Bladder microvascular endothelial cell (primary cell): ENCODE results near the gene AKR1A1. TPM values are rescaled to one million over a fixed set of nuclear protein-coding genes. Genes with fewer than 3 reads are reported as not detected.

Source experiments
- total RNA-seq: library from RNA; depleted of rRNA; stranded (reverse); fragments of >200 nt; gene quantifications from 2 replicates; pipeline ENCODE4 v1.2.3, GENCODE V29; 2014

Gene AKR1A1
- 153 and 224 TPM in 2 replicates for total RNA-seq

GRCh38 chr1:45550401-45551351 is at the start of gene AKR1A1:
AKR1A1 (plus strand) TSS chr1:45550826; CDS start chr1:45561795, 10,969 bp downstream.

DNA sequence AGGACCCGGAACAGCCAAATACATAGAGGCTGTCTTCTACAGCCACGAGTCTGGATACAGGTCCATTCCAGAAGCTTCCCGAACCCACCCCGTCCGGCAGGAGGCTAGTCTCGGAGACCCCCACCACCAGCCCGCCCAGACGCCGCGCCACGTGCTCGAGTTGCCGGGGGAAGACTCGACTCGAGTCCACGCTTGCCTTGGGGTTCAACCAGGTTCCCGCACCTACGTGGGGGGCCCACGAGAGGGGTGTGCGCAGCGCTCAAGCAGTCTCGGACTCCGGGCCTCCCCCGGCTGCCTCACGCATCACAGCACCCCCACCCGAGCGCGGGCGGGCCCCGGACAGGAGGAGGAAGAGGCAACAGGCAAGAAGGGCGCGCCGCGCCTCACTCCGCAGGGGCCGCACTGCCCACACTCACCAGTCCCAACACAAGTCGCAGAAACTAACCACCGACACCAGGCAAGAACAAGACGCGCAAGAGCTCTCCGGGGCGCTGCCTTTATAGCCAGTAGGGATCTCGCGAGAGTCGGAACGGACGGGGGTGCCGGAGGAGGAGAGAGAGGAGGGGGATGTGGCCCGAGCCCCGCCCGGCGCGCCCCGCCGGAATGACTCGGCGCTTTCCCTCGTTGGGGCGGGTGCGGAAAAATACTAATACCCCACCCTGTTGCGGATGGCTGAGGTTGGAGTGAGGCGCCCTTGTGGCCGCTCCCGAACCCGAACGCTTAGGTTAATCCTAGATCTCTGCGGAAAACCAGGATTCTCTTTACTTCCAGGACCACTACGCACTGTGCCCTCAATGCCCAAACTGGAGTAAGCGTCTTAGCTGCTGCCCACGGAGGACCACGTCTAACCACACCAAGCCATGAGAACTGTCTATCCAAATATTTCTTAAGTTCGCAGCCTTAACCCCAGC is 29.0 kb upstream of the AKR1A1 start, which contains the start of gene PRDX1:
TSS of gene PRDX1 (minus strand) at position 472 of the 911 bp plus-strand sequence. CDS start 2,841 bp downstream, outside the sequence.

DNA sequence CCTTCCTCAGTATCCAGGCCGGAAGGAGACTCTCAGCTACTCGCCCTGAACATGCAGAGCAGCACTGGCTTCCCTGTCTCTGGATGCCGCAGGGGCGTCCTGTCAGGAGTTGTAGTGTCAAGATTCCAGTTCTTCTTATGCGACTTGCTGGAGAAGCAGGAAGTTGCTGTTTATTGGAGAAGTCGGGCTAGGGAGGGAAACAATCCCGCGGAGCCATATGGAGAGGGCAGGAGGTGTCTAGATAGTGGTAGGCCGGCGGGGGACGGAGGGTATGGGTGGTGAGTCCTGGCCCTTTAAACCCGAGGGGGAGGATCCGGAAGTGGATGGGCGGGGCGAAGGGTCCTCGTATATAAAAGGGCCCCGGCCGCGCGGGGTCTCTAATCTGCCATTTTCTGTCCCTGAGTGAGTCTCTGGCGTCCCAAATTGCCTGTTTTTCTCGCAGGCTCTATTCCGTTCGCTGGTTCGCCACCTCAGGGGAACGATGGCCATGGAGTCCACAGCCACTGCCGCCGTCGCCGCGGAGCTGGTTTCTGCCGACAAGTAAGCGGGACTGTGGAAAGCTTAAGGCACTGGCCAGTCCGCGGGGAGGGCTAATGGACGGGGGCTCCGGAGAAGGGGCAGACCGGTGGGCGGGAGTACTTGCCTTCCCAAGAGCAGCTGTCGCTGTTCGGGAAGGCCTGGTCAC is 33.2 kb downstream of the AKR1A1 start, which contains the start of gene NASP:
TSS of gene NASP (plus strand) at position 376 of the 685 bp plus-strand sequence. CDS start at position 482, 106 bp downstream.

Other genes starting within 250 kb of the AKR1A1 start
- 1.4 and 1.5 TPM in 2 replicates for gene HPDL, start 223.9 kb upstream of the AKR1A1 start, total RNA-seq
- gene TOE1, start 210.7 kb upstream of the AKR1A1 start, total RNA-seq = 13.4 and 23.4 TPM in 2 replicates
- gene MUTYH, start 210.4 kb upstream of the AKR1A1 start, total RNA-seq = 10.7 and 16.8 TPM in 2 replicates
- gene TESK2, start 59.7 kb upstream of the AKR1A1 start, total RNA-seq = 2.6 TPM in 2 replicates
- 0.32 and 0.44 TPM in 2 replicates for gene CCDC163, start 50.8 kb upstream of the AKR1A1 start, total RNA-seq
- 0.81 and 0.88 TPM in 2 replicates for gene MMACHC, start 50.5 kb upstream of the AKR1A1 start, total RNA-seq
- 675 and 720 TPM in 2 replicates for gene PRDX1, start 28.9 kb upstream of the AKR1A1 start, total RNA-seq
- gene NASP, start 33.2 kb downstream of the AKR1A1 start, total RNA-seq = 73.9 and 83.4 TPM in 2 replicates
- 0.97 and 1.4 TPM in 2 replicates for gene CCDC17, start 73.2 kb downstream of the AKR1A1 start, total RNA-seq
- 71.1 and 105 TPM in 2 replicates for gene GPBP1L1, start 135.7 kb downstream of the AKR1A1 start, total RNA-seq
- gene TMEM69, start 137.4 kb downstream of the AKR1A1 start, total RNA-seq = 7.0 and 12.3 TPM in 2 replicates
- 4.0 and 7.9 TPM in 2 replicates for gene IPP, start 199.8 kb downstream of the AKR1A1 start, total RNA-seq